ENCODE data around the gene LRRC59. TPM values are rescaled to one million over a fixed set of nuclear protein-coding genes. Genes with fewer than 3 reads are reported as not detected.

LRRC59 gene
- total and polyA plus RNA-seq, 2 of the 13 experiments (the other 11 are each of a cell fraction or from before 2014, with no cell fraction given) = 87.3 to 222 TPM

GRCh38 chr17:50396261-50397110 is 837 bp downstream of the LRRC59 start (continued):
- no peak; the same call in 1 of the 2 replicates for TF ChIP-seq ZNF230 (CRISPR knock-in tag; IDR thresholded peaks at IDR 0.05)
- no peak for TF ChIP-seq ZNF652 (CRISPR knock-in tag; IDR thresholded peaks at IDR 0.05; ENCODE audit: borderline replicate concordance, low read depth)
- no peak for TF ChIP-seq NR2C2 (CRISPR knock-in tag; IDR thresholded peaks at IDR 0.05; ENCODE audit: borderline replicate concordance)
- TF ChIP-seq MYNN (CRISPR knock-in tag; IDR thresholded peaks at IDR 0.05; ENCODE audit: low read depth) = no peak
- no peak for TF ChIP-seq MED13 (CRISPR knock-in tag; IDR thresholded peaks at IDR 0.05)
- TF ChIP-seq ZNF709 (CRISPR knock-in tag; IDR thresholded peaks at IDR 0.05) = no peak
- TF ChIP-seq MIXL1 (CRISPR knock-in tag; IDR thresholded peaks at IDR 0.05) = no peak
- TF ChIP-seq RFX1 (IDR thresholded peaks at IDR 0.05) = no peak
- TF ChIP-seq TBL1XR1 (IDR thresholded peaks at IDR 0.05; ENCODE audit: borderline replicate concordance, low read length, partially characterized antibody) = no peak
- TF ChIP-seq TRAFD1 (CRISPR knock-in tag; IDR thresholded peaks at IDR 0.05; ENCODE audit: borderline replicate concordance) = peak; percentile 89; the same call in 1 of the 2 replicates
- 0 out of 2 replicates have a peak, but pooled peaks have one; percentile 63 for TF ChIP-seq ZNF468 (CRISPR knock-in tag; IDR thresholded peaks at IDR 0.05)
- no peak for TF ChIP-seq ZNF614 (CRISPR knock-in tag; IDR thresholded peaks at IDR 0.05; ENCODE audit: borderline replicate concordance)
- TF ChIP-seq ZBTB26 (CRISPR knock-in tag; IDR thresholded peaks at IDR 0.05; ENCODE audit: borderline replicate concordance) = no peak
- no peak for TF ChIP-seq IRF9 (CRISPR knock-in tag; IDR thresholded peaks at IDR 0.05; ENCODE audit: borderline replicate concordance)
- 0 out of 2 replicates have a peak, but pooled peaks have one; percentile 80 for TF ChIP-seq ZNF253 (CRISPR knock-in tag; IDR thresholded peaks at IDR 0.05; ENCODE audit: borderline replicate concordance)
- TF ChIP-seq CHD2 (IDR thresholded peaks at IDR 0.05; ENCODE audit: low read depth, low read length) = no peak
- TF ChIP-seq ZNF775 (CRISPR knock-in tag; IDR thresholded peaks at IDR 0.05; ENCODE audit: borderline replicate concordance) = no peak
- no peak for TF ChIP-seq GABPA (IDR thresholded peaks at IDR 0.05; ENCODE audit: low read depth, low read length)
- no peak for TF ChIP-seq GABPA (CRISPR knock-in tag; IDR thresholded peaks at IDR 0.05; ENCODE audit: low read depth)
- TF ChIP-seq ZKSCAN1 (IDR thresholded peaks at IDR 0.05; ENCODE audit: low read length) = no peak
- no peak for TF ChIP-seq ZNF282 (IDR thresholded peaks at IDR 0.05; ENCODE audit: partially characterized antibody)
- no peak for TF ChIP-seq ZNF629 (CRISPR knock-in tag; conservative IDR thresholded peaks at IDR 0.05)
- no peak for TF ChIP-seq ZNF552 (CRISPR knock-in tag; IDR thresholded peaks at IDR 0.05; ENCODE audit: borderline replicate concordance)
- no peak for TF ChIP-seq ZNF124 (CRISPR knock-in tag; IDR thresholded peaks at IDR 0.05)
- TF ChIP-seq TFDP1 (CRISPR knock-in tag; IDR thresholded peaks at IDR 0.05; ENCODE audit: borderline replicate concordance) = no peak
- no peak for TF ChIP-seq ZNF234 (CRISPR knock-in tag; conservative IDR thresholded peaks at IDR 0.05)
- TF ChIP-seq SP5 (CRISPR knock-in tag; IDR thresholded peaks at IDR 0.05; ENCODE audit: borderline replicate concordance, low read depth) = no peak

Data from HepG2 (cell line).